OCI-LY7 (cell line): ENCODE data around the gene PGC.

ENCODE experiments used
- CTCF ChIP-seq: fragments of 200-600 bp; sonication (generic); conservative IDR thresholded peaks from 2 replicates; pipeline ENCODE4 v1.5.1; 2014; ENCODE audit warnings: mild to moderate bottlenecking, antibody characterized with exemption, low read length, moderate library complexity, mixed read lengths
- EZH2phosphoT487 ChIP-seq: fragments of 200-600 bp; sonication (generic); IDR thresholded peaks from 2 replicates; pipeline ENCODE4 v1.6.1; 2018; ENCODE audit warnings: low read depth, borderline replicate concordance, mild to moderate bottlenecking, mixed run types, antibody characterized with exemption, low read length, moderate library complexity, mixed read lengths

GRCh38 chr6:41784581-41785171 is 37.5 kb upstream of the PGC start:
- TF ChIP-seq CTCF (no peak), EZH2phosphoT487 (no peak)
